Endothelial cell of umbilical vein (primary cell): ENCODE results near the gene SIPA1L3. TPM values are rescaled to one million over a fixed set of nuclear protein-coding genes. Genes with fewer than 3 reads are reported as not detected.

ENCODE experiments used
- BruUV-seq: library from RNA; stranded (reverse); fragments of 400-500 nt; replicated peaks from 2 replicates; lab custom pipeline; 2021; lab: Mats Ljungman, UMichigan
- CTCF ChIA-PET: fragments of 300-600, 350-600 bp; sonication (Branson Sonifier 250); formaldehyde crosslinking; loops from one replicate; lab custom pipeline; 2021; ENCODE audit warnings: antibody characterized with exemption, inconsistent platforms; lab: Charles Lee
- POLR2A ChIA-PET: fragments of 300-600, 350-600 bp; sonication (Branson Sonifier 250); formaldehyde crosslinking; loops from one replicate; lab custom pipeline; 2021; ENCODE audit warnings: antibody characterized with exemption, inconsistent platforms; lab: Charles Lee
- DNase-seq: peaks from one replicate; pipeline ENCODE4 v3.0.0-alpha.2; 2011; ENCODE audit warnings: low read depth, low spot score
- FAIRE-seq: peaks from 2 replicates; lab custom pipeline; 2011; peaks lifted over from hg19 to GRCh38; lab: Jason Lieb, UNC
- H2AFZ ChIP-seq: 2 replicates; pipeline ENCODE4 v1.6.0; 2012; ENCODE audit warnings: low read depth, low read length, control low read depth, inconsistent platforms
- H3K27ac ChIP-seq: 2 replicates; pipeline ENCODE4 v1.5.1; 2011; ENCODE audit warnings: low read depth, mild to moderate bottlenecking, control low read depth, low read length, moderate library complexity; ENCODE audit not compliant: insufficient read depth
- H3K27me3 ChIP-seq, 2 experiments: 2 replicates each; pipeline versions ENCODE4 v1.6.0 to v1.6.1; 2011; ENCODE audit warnings: low read length in 2 of 2, mixed read lengths in 1 of 2; ENCODE audit not compliant: control insufficient read depth in 2 of 2, insufficient read depth in 2 of 2
- H3K36me3 ChIP-seq, 2 experiments: 2 replicates in 1 of 2; 3 replicates in 1 of 2; pipeline ENCODE4 v1.5.1; 2011; ENCODE audit warnings: low read length in 2 of 2, mild to moderate bottlenecking in 1 of 2, moderate library complexity in 1 of 2; ENCODE audit not compliant: control insufficient read depth in 2 of 2, insufficient read depth in 2 of 2; ENCODE audit errors: extremely low read depth in 1 of 2
- H3K4me1 ChIP-seq: 3 replicates; pipeline ENCODE4 v1.5.1; 2011; ENCODE audit warnings: mild to moderate bottlenecking, low read length; ENCODE audit not compliant: control insufficient read depth, insufficient read depth; ENCODE audit errors: extremely low read depth
- H3K4me2 ChIP-seq: 2 replicates; pipeline ENCODE4 v1.6.1; 2011; ENCODE audit warnings: low read length, control low read depth, mixed read lengths; ENCODE audit not compliant: insufficient read depth
- H3K4me3 ChIP-seq, 3 experiments: fragments of 200-600 bp in 1 of 3; sonication (generic), shearing (Covaris generic) in 1 of 3; replicated peaks in 1 of 3; 2 replicates each; pipeline ENCODE4 v1.5.1; 2011 to 2016; ENCODE audit warnings: control low read depth in 3 of 3, low read length in 3 of 3, mild to moderate bottlenecking in 2 of 3, inconsistent platforms in 1 of 3, low read depth in 1 of 3, moderate library complexity in 1 of 3; ENCODE audit not compliant: insufficient read depth in 1 of 3
- H3K79me2 ChIP-seq: 2 replicates; pipeline ENCODE4 v1.6.0; 2012; ENCODE audit warnings: low read length, inconsistent platforms; ENCODE audit not compliant: control insufficient read depth, insufficient read depth
- H3K9ac ChIP-seq: replicated peaks from 2 replicates; pipeline ENCODE3; 2011; ENCODE audit warnings: low read length, control low read depth; ENCODE audit not compliant: insufficient read depth; ENCODE audit errors: extremely low read depth
- H3K9me1 ChIP-seq: replicated peaks from 3 replicates; pipeline ENCODE4 v1.6.0; 2011; ENCODE audit warnings: mild to moderate bottlenecking, low read length; ENCODE audit not compliant: control insufficient read depth, insufficient read depth; ENCODE audit errors: extremely low read depth
- H3K9me3 ChIP-seq: replicated peaks from 2 replicates; pipeline ENCODE4 v1.5.1; 2012; ENCODE audit warnings: low read length, inconsistent platforms; ENCODE audit not compliant: control insufficient read depth, insufficient read depth
- H4K20me1 ChIP-seq: replicated peaks from 2 replicates; pipeline ENCODE3; 2011; ENCODE audit warnings: mild to moderate bottlenecking, low read length; ENCODE audit not compliant: control insufficient read depth, insufficient read depth; ENCODE audit errors: extremely low read depth
- CTCF ChIP-seq, 2 donors: IDR thresholded peaks; 1 replicate in 1 of 2; 2 replicates in 1 of 2; pipeline ENCODE4 v1.5.1; 2011; ENCODE audit warnings: low read length in 2 of 2, mild to moderate bottlenecking in 2 of 2, moderate library complexity in 2 of 2, control low read depth in 1 of 2, inconsistent platforms in 1 of 2, low read depth in 1 of 2; ENCODE audit not compliant: insufficient read depth in 1 of 2; ENCODE audit errors: extremely low read depth in 1 of 2
- EZH2 ChIP-seq: IDR thresholded peaks from 2 replicates; pipeline ENCODE4 v1.6.1; 2012; ENCODE audit warnings: borderline replicate concordance, low read depth, mild to moderate bottlenecking, moderate library complexity, low read length, inconsistent platforms; ENCODE audit not compliant: severe bottlenecking
- FOS ChIP-seq: IDR thresholded peaks from 2 replicates; pipeline ENCODE4 v1.6.1; 2011; ENCODE audit warnings: mild to moderate bottlenecking, low read length, moderate library complexity, borderline replicate concordance; ENCODE audit not compliant: insufficient read depth
- GATA2 ChIP-seq: IDR thresholded peaks from 2 replicates; pipeline ENCODE4 v1.7.0; 2011; ENCODE audit warnings: low read depth, mild to moderate bottlenecking, moderate library complexity, mixed read lengths, low read length; ENCODE audit not compliant: insufficient read length, insufficient read depth
- JUN ChIP-seq: IDR thresholded peaks from 2 replicates; pipeline ENCODE4 v1.6.1; 2011; ENCODE audit warnings: borderline replicate concordance, low read depth; ENCODE audit not compliant: insufficient read length, insufficient read depth
- MAX ChIP-seq: IDR thresholded peaks from 2 replicates; pipeline ENCODE4 v1.6.1; 2011; ENCODE audit not compliant: insufficient read depth, insufficient read length
- MYC ChIP-seq: IDR thresholded peaks from one replicate; pipeline ENCODE4 v1.6.1; 2011; ENCODE audit warnings: mild to moderate bottlenecking, low read depth, low read length
- POLR2A ChIP-seq: IDR thresholded peaks from 2 replicates; pipeline ENCODE4 v1.6.1; 2012; ENCODE audit warnings: low read depth, mild to moderate bottlenecking, control low read depth, low read length
- POLR2AphosphoS5 ChIP-seq: IDR thresholded peaks from 2 replicates; pipeline ENCODE4 v1.6.1; 2012; ENCODE audit warnings: low read depth, mild to moderate bottlenecking, control low read depth, low read length, moderate library complexity; ENCODE audit not compliant: insufficient read depth
- dilution Hi-C: fragments of 300-500 bp; cut with MboI; formaldehyde crosslinking; loops from one replicate; pipeline ENCODE4 v1.15.0; 2019; ENCODE audit warnings: low sequenced_read_pairs; ENCODE audit not compliant: extremely low pct_ligation_motif_present
- intact Hi-C: fragments of 100-400 bp; cut with micrococcal nuclease; formaldehyde crosslinking; loops from one replicate; pipeline ENCODE4 v1.10.0; 2022
- polyA plus RNA-seq, 4 experiments: library from polyadenylated mRNA; depleted of rRNA in 3 of 4; stranded (reverse) in 3 of 4; unstranded in 1 of 4; fragments of >200 nt; gene quantifications; 2 replicates each; pipeline versions ENCODE4 v1.2.1 to v1.2.3, GENCODE V29; 2011 to 2012; ENCODE audit warnings: missing spikeins in 1 of 4
- total RNA-seq: library from RNA; stranded (reverse); gene quantifications from 2 replicates; pipeline ENCODE4 v1.2.3, GENCODE V29; 2021

Gene SIPA1L3
- total and polyA plus RNA-seq, 2 donors (not counting 3 experiments of a cell fraction or from before 2014, with no cell fraction given), result 14.2 to 47.2 TPM

GRCh38 chr19:37970699-37971098, 63.7 kb downstream of the SIPA1L3 start:
- peaks cover 2% of the 10 kb centered on the region for H3K9me3 ChIP-seq
- FAIRE-seq (no peak), DNase-seq (no peak)
- no peak overlapping the region for H3K4me2 ChIP-seq
- H3K4me1 ChIP-seq, result no peaks in the 10 kb centered on the region
- H3K4me3 ChIP-seq, result no peak overlapping the region
- intact Hi-C loops, result no loop called here
- H4K20me1 ChIP-seq, result no peaks in the 10 kb centered on the region
- no peaks in the 10 kb centered on the region for H3K27me3 ChIP-seq
- H3K27ac ChIP-seq, result no peak overlapping the region
- no TSS peak for BruUV-seq
- TF ChIP-seq MYC, result no peak
- TF ChIP-seq FOS, result no peak
- TF ChIP-seq GATA2, result no peak
- TF ChIP-seq CTCF (IDR thresholded peaks at IDR 0.05; ENCODE audit: extremely low read depth in 1 of 2, insufficient read depth in 1 of 2, low read depth in 1 of 2, low read length in 2 of 2), result no peak
- no peak for TF ChIP-seq POLR2A
- no peak for TF ChIP-seq POLR2AphosphoS5
- TF ChIP-seq EZH2, result no peak
- TF ChIP-seq JUN, result no peak
- no peak for TF ChIP-seq MAX
- H3K36me3 ChIP-seq, result no peaks in the 10 kb centered on the region
- H2AFZ ChIP-seq, result no peak overlapping the region
- POLR2A ChIA-PET, result no interaction called here
- peaks cover 54% of the 10 kb centered on the region for H3K79me2 ChIP-seq
- no peak overlapping the region for H3K9ac ChIP-seq
- dilution Hi-C loops, result no loop called here
- H3K9me1 ChIP-seq, result no peaks in the 10 kb centered on the region
- CTCF ChIA-PET, result no interaction called here
